T-helper 17 cell (primary cell): Measurements from ENCODE around the gene EME2. TPM values are rescaled to one million over a fixed set of nuclear protein-coding genes. Genes with fewer than 3 reads are reported as not detected.
"Not testable (repeated sequence)": the region's sequence is repeated elsewhere in the genome, so short reads cannot be mapped to it uniquely, and the experiment has no call there.

Experiments used
- ATAC-seq: fragments of 150-1000 bp; cut with Tn5 transposase; 2 replicates; pipeline ENCODE4 v1.10.0; 2021; ENCODE audit warnings: mild to moderate bottlenecking, moderate library complexity
- DNase-seq, 3 donors: peaks; one replicate each; pipeline versions ENCODE4 v3.0.0 to v3.0.0-alpha.2; 2020 to 2021
- H3K9me3 ChIP-seq: one replicate; pipeline ENCODE4 v1.7.0; 2013; ENCODE audit warnings: low read length, mild to moderate bottlenecking; ENCODE audit not compliant: control insufficient read depth, poor library complexity, severe bottlenecking
- H3K27ac Mint-ChIP-seq: one replicate; pipeline ENCODE4 v1.8.0; 2022; ENCODE audit warnings: mild to moderate bottlenecking, moderate library complexity, mixed read lengths
- H3K27me3 Mint-ChIP-seq: one replicate; pipeline ENCODE4 v1.8.0; 2022; ENCODE audit warnings: mixed read lengths
- H3K36me3 Mint-ChIP-seq: one replicate; pipeline ENCODE4 v1.8.0; 2022; ENCODE audit warnings: low read depth, mixed read lengths
- H3K4me1 Mint-ChIP-seq: one replicate; pipeline ENCODE4 v1.8.0; 2022; ENCODE audit warnings: mild to moderate bottlenecking, mixed read lengths
- H3K4me3 Mint-ChIP-seq: one replicate; pipeline ENCODE4 v1.8.0; 2022; ENCODE audit warnings: mild to moderate bottlenecking, moderate library complexity, mixed read lengths
- total RNA-seq, 4 donors: library from RNA in 2 of 4; stranded (reverse) in 2 of 4; gene quantifications; one replicate each; pipeline ENCODE4 v1.2.3 and lab custom pipeline; 2022 to 2026

The EME2 gene
- 10 to 100 TPM; 30.6 to 30.8 TPM for total RNA-seq
- total RNA-seq (lab: John Stamatoyannopoulos, UW), result 43.2 to 67.3 reads per million in 2 donors

GRCh38 chr16:1772362-1772907 lies at the start of gene EME2:
TSS of gene EME2 (plus strand) at chr16:1772810. CDS start at chr16:1773228, 418 bp downstream.
- H3K27me3 Mint-ChIP-seq, result no peaks in the 10 kb centered on the region
- H3K4me1 Mint-ChIP-seq, result peaks cover 18% of the 10 kb centered on the region
- no peaks in the 10 kb centered on the region for H3K9me3 ChIP-seq
- ATAC-seq (peak; percentile 38), DNase-seq (peak in 2 of 3 donors; percentile 42 to 46)
- peak within 1 kb of the TSS; percentile 77 for H3K27ac Mint-ChIP-seq
- H3K36me3 Mint-ChIP-seq, result no peaks in the 10 kb centered on the region
- H3K4me3 Mint-ChIP-seq, result peak within 1 kb of the TSS; percentile 99

- Mint-ChIP-seq H3K27me3 (no peaks in the 10 kb centered on the region), H3K4me3 (peak overlapping the region; percentile 39), H3K36me3 (peaks cover 5% of the 10 kb centered on the region), H3K4me1 (peaks cover 32% of the 10 kb centered on the region), H3K27ac (no peak overlapping the region)
- peak; percentile 54 for ATAC-seq
- no peaks in the 10 kb centered on the region for H3K9me3 ChIP-seq
- peak in 1 of 3 donors; percentile 37 for DNase-seq
These were observed 49.0 kb upstream of the EME2 start for GRCh38 chr16:1723450-1724147.

- Mint-ChIP-seq H3K4me3 (no peak overlapping the region), H3K36me3 (peaks cover 5% of the 10 kb centered on the region), H3K4me1 (peaks cover 28% of the 10 kb centered on the region), H3K27me3 (no peaks in the 10 kb centered on the region), H3K27ac (no peak overlapping the region)
- H3K9me3 ChIP-seq, result no peaks in the 10 kb centered on the region
- ATAC-seq (no peak), DNase-seq (no peak)
These were observed 48.1 kb upstream of the EME2 start for GRCh38 chr16:1724491-1724890.

- peak overlapping the region; percentile 62 for H3K27ac Mint-ChIP-seq
These were observed 45.7 kb upstream of the EME2 start for GRCh38 chr16:1726661-1727502.

GRCh38 chr16:1727651-1728624 lies 44.7 kb upstream of the EME2 start:
- H3K9me3 ChIP-seq, result no peaks in the 10 kb centered on the region
- H3K36me3 Mint-ChIP-seq, result peaks cover 5% of the 10 kb centered on the region
- ATAC-seq (no peak), DNase-seq (no peak)
- H3K4me3 Mint-ChIP-seq, result no peak overlapping the region
- peaks cover 13% of the 10 kb centered on the region for H3K4me1 Mint-ChIP-seq
- no peak overlapping the region for H3K27ac Mint-ChIP-seq
- H3K27me3 Mint-ChIP-seq, result no peaks in the 10 kb centered on the region

More at GRCh38 chr16:1726661-1727502, 45.7 kb upstream of the EME2 start:
- no peak overlapping the region for H3K4me3 Mint-ChIP-seq
- H3K9me3 ChIP-seq, result no peaks in the 10 kb centered on the region
- H3K36me3 Mint-ChIP-seq, result peaks cover 5% of the 10 kb centered on the region
- H3K27me3 Mint-ChIP-seq, result no peaks in the 10 kb centered on the region
- DNase-seq (no peak), ATAC-seq (no peak)
- H3K4me1 Mint-ChIP-seq, result peaks cover 17% of the 10 kb centered on the region

GRCh38 chr16:1729026-1729425 lies 43.6 kb upstream of the EME2 start:
- Mint-ChIP-seq H3K4me3 (no peak overlapping the region), H3K27me3 (no peaks in the 10 kb centered on the region), H3K27ac (no peak overlapping the region), H3K36me3 (peaks cover 5% of the 10 kb centered on the region), H3K4me1 (peaks cover 7% of the 10 kb centered on the region)
- ATAC-seq (no peak), DNase-seq (no peak)
- H3K9me3 ChIP-seq, result no peaks in the 10 kb centered on the region

- no peaks in the 10 kb centered on the region for H3K9me3 ChIP-seq
- H3K27me3 Mint-ChIP-seq, result no peaks in the 10 kb centered on the region
- peaks cover 5% of the 10 kb centered on the region for H3K36me3 Mint-ChIP-seq
- H3K4me3 Mint-ChIP-seq, result no peak overlapping the region
- DNase-seq, result no peak
- H3K27ac Mint-ChIP-seq, result no peak overlapping the region
- no peak for ATAC-seq
- peaks cover 7% of the 10 kb centered on the region for H3K4me1 Mint-ChIP-seq
These were observed 43.2 kb upstream of the EME2 start for GRCh38 chr16:1729445-1729844.

GRCh38 chr16:1731073-1731472 lies 41.5 kb upstream of the EME2 start:
- no peak overlapping the region for H3K27ac Mint-ChIP-seq
- no peaks in the 10 kb centered on the region for H3K27me3 Mint-ChIP-seq
- no peak for DNase-seq
- H3K4me3 Mint-ChIP-seq, result no peak overlapping the region
- H3K9me3 ChIP-seq, result no peaks in the 10 kb centered on the region
- peaks cover 10% of the 10 kb centered on the region for H3K4me1 Mint-ChIP-seq
- H3K36me3 Mint-ChIP-seq, result peaks cover 5% of the 10 kb centered on the region
- ATAC-seq, result no peak

- Mint-ChIP-seq H3K4me3 (no peak overlapping the region), H3K36me3 (peaks cover 5% of the 10 kb centered on the region), H3K27ac (no peak overlapping the region), H3K27me3 (no peaks in the 10 kb centered on the region), H3K4me1 (peaks cover 10% of the 10 kb centered on the region)
- no peaks in the 10 kb centered on the region for H3K9me3 ChIP-seq
- DNase-seq (no peak), ATAC-seq (no peak)
These were observed 41.0 kb upstream of the EME2 start for GRCh38 chr16:1731603-1732002.

- ATAC-seq, result no peak
- H3K9me3 ChIP-seq, result no peaks in the 10 kb centered on the region
- Mint-ChIP-seq H3K4me3 (no peak overlapping the region), H3K4me1 (peaks cover 7% of the 10 kb centered on the region), H3K36me3 (peaks cover 1% of the 10 kb centered on the region), H3K27me3 (no peaks in the 10 kb centered on the region), H3K27ac (no peak overlapping the region)
- no peak for DNase-seq
These were observed 40.5 kb upstream of the EME2 start for GRCh38 chr16:1732071-1732470.

- not testable (repeated sequence) for H3K36me3 Mint-ChIP-seq, H3K9me3 ChIP-seq, ATAC-seq, H3K27ac Mint-ChIP-seq, H3K4me3 Mint-ChIP-seq, H3K27me3 Mint-ChIP-seq, DNase-seq, H3K4me1 Mint-ChIP-seq
These were observed 40.0 kb upstream of the EME2 start for GRCh38 chr16:1732551-1732987.

- Mint-ChIP-seq H3K4me3 (no peak overlapping the region), H3K27me3 (no peaks in the 10 kb centered on the region), H3K4me1 (peaks cover 3% of the 10 kb centered on the region), H3K27ac (no peak overlapping the region), H3K36me3 (no peaks in the 10 kb centered on the region)
- H3K9me3 ChIP-seq, result no peaks in the 10 kb centered on the region
- DNase-seq (no peak), ATAC-seq (no peak)
These were observed 38.5 kb upstream of the EME2 start for GRCh38 chr16:1734123-1734522.
